IMR-90 (cell line): ENCODE data around the gene SULT1B1. TPM values are rescaled to one million over a fixed set of nuclear protein-coding genes. Genes with fewer than 3 reads are reported as not detected.

Experiments
- ATAC-seq: fragments of 200-7000 bp; cut with Tn5 transposase; 2 replicates; pipeline ENCODE4 v1.9.1; 2020; ENCODE audit warnings: low read depth, mild to moderate bottlenecking, moderate library complexity
- BruUV-seq: library from RNA; stranded (reverse); fragments of 400-500 nt; replicated peaks from 2 replicates; lab custom pipeline; 2021; lab: Mats Ljungman, UMichigan
- CTCF ChIA-PET: fragments of 300-600 bp; formaldehyde crosslinking; extraction: SDS; loops from one replicate; lab custom pipeline; 2021; ENCODE audit warnings: antibody characterized with exemption; lab: Yijun Ruan, JAX
- POLR2A ChIA-PET: fragments of 300-600 bp; sonication (Branson Sonifier 250); formaldehyde crosslinking; loops from one replicate; lab custom pipeline; 2022; ENCODE audit warnings: antibody characterized with exemption; ENCODE audit not compliant: unreplicated experiment; lab: Charles Lee
- DNase-seq: peaks from one replicate; pipeline ENCODE4 v3.0.0; 2013
- H2AFZ ChIP-seq: replicated peaks from 2 replicates; pipeline ENCODE3; 2013; ENCODE audit warnings: low read length, mild to moderate bottlenecking; ENCODE audit not compliant: poor library complexity
- H2AK5ac ChIP-seq: 2 replicates; pipeline ENCODE4 v1.6.1; 2013; ENCODE audit warnings: low read depth, low read length, inconsistent platforms
- H2AK9ac ChIP-seq: replicated peaks from 2 replicates; pipeline ENCODE3; 2013; ENCODE audit warnings: mild to moderate bottlenecking, low read depth, low read length, moderate library complexity; ENCODE audit not compliant: poor library complexity
- H2BK120ac ChIP-seq: 2 replicates; pipeline ENCODE4 v1.6.1; 2013; ENCODE audit warnings: low read depth, low read length, inconsistent platforms
- H2BK15ac ChIP-seq: 3 replicates; pipeline ENCODE4 v1.6.1; 2013; ENCODE audit warnings: low read depth, low read length, inconsistent platforms
- H2BK20ac ChIP-seq: 2 replicates; pipeline ENCODE4 v1.6.1; 2013; ENCODE audit warnings: low read depth, mild to moderate bottlenecking, inconsistent platforms, low read length, moderate library complexity
- H2BK5ac ChIP-seq: 2 replicates; pipeline ENCODE4 v1.6.1; 2013; ENCODE audit warnings: mild to moderate bottlenecking, low read depth, low read length, inconsistent platforms; ENCODE audit not compliant: poor library complexity, severe bottlenecking
- H3K14ac ChIP-seq: replicated peaks from 2 replicates; pipeline ENCODE4 v1.6.1; 2013; ENCODE audit warnings: low read depth, low read length, inconsistent platforms
- H3K18ac ChIP-seq: 2 replicates; pipeline ENCODE4 v1.6.1; 2013; ENCODE audit warnings: low read depth, low read length, control low read depth
- H3K23ac ChIP-seq: 2 replicates; pipeline ENCODE4 v1.6.1; 2013; ENCODE audit warnings: low read depth, low read length, inconsistent platforms
- H3K27ac ChIP-seq: 2 replicates; pipeline ENCODE4 v1.5.1; 2013; ENCODE audit warnings: mild to moderate bottlenecking, control low read depth, low read length; ENCODE audit not compliant: insufficient read depth
- H3K27me3 ChIP-seq: 2 replicates; pipeline ENCODE4 v1.6.1; 2013; ENCODE audit warnings: low read length; ENCODE audit not compliant: control insufficient read depth, insufficient read depth
- H3K36me3 ChIP-seq: 2 replicates; pipeline ENCODE4 v1.6.1; 2013; ENCODE audit warnings: low read length, mixed read lengths; ENCODE audit not compliant: control insufficient read depth, insufficient read depth
- H3K4ac ChIP-seq: 2 replicates; pipeline ENCODE4 v1.6.1; 2013; ENCODE audit warnings: low read depth, low read length, inconsistent platforms
- H3K4me1 ChIP-seq: 2 replicates; pipeline ENCODE4 v1.6.1; 2013; ENCODE audit warnings: low read length, mixed read lengths; ENCODE audit not compliant: control insufficient read depth, insufficient read depth
- H3K4me2 ChIP-seq: 2 replicates; pipeline ENCODE4 v1.6.1; 2013; ENCODE audit warnings: low read depth, mild to moderate bottlenecking, control low read depth, low read length, moderate library complexity
- H3K4me3 ChIP-seq: 2 replicates; pipeline ENCODE4 v1.5.1; 2013; ENCODE audit warnings: low read depth, mild to moderate bottlenecking, control low read depth, low read length, moderate library complexity; ENCODE audit not compliant: insufficient read depth
- H3K56ac ChIP-seq: 2 replicates; pipeline ENCODE4 v1.6.1; 2013; ENCODE audit warnings: low read length, inconsistent platforms; ENCODE audit not compliant: insufficient read depth; ENCODE audit errors: extremely low read depth
- H3K79me1 ChIP-seq, 2 experiments: 2 replicates each; pipeline ENCODE4 v1.6.1; 2013; ENCODE audit warnings: low read length in 2 of 2, inconsistent platforms in 1 of 2, low read depth in 1 of 2
- H3K9ac ChIP-seq: 2 replicates; pipeline ENCODE4 v1.6.1; 2013; ENCODE audit warnings: low read depth, low read length, control low read depth
- H3K9me1 ChIP-seq: 2 replicates; pipeline ENCODE4 v1.6.1; 2013; ENCODE audit warnings: low read length, inconsistent platforms; ENCODE audit not compliant: insufficient read depth
- H3K9me3 ChIP-seq: 2 replicates; pipeline ENCODE4 v1.6.1; 2013; ENCODE audit warnings: low read length; ENCODE audit not compliant: control insufficient read depth, insufficient read depth
- H4K20me1 ChIP-seq: 2 replicates; pipeline ENCODE4 v1.6.1; 2013; ENCODE audit warnings: low read length, inconsistent platforms; ENCODE audit not compliant: insufficient read depth
- H4K5ac ChIP-seq: 2 replicates; pipeline ENCODE4 v1.6.1; 2013; ENCODE audit warnings: mild to moderate bottlenecking, low read depth, low read length, control low read depth
- H4K8ac ChIP-seq, 2 experiments: 2 replicates each; pipeline ENCODE4 v1.6.1; 2013; ENCODE audit warnings: low read depth in 2 of 2, low read length in 2 of 2, control low read depth in 1 of 2, inconsistent platforms in 1 of 2
- H4K91ac ChIP-seq: 2 replicates; pipeline ENCODE4 v1.6.1; 2013; ENCODE audit warnings: low read depth, low read length, inconsistent platforms; ENCODE audit not compliant: insufficient read depth
- FOS ChIP-seq: fragments of 150-350 bp; IDR thresholded peaks from 2 replicates; pipeline ENCODE4 v1.6.1; 2016; ENCODE audit warnings: low read depth, low read length
- MAFK ChIP-seq: IDR thresholded peaks from 2 replicates; pipeline ENCODE4 v1.6.1; 2012; ENCODE audit warnings: low read depth, low read length, improper control_type of control experiment
- RFX5 ChIP-seq: IDR thresholded peaks from 2 replicates; pipeline ENCODE4 v1.8.0; 2012; ENCODE audit warnings: low read depth, mild to moderate bottlenecking, low read length, moderate library complexity
- WGBS, 2 experiments: methylation state at CpG; one replicate each; pipeline versions ENCODE4 v1.1.5 to v1.1.7; 2013; ENCODE audit warnings: missing lambda C conversion rate in 2 of 2; ENCODE audit not compliant: insufficient read length in 1 of 2; ENCODE audit errors: extremely low coverage in 2 of 2; 5-methylcytosine and 5-hydroxymethylcytosine counted together
- dilution Hi-C: fragments of 300-500 bp; cut with HindIII; formaldehyde crosslinking; loops from one replicate; pipeline ENCODE4 v1.14.3; 2018; ENCODE audit warnings: low sequenced_read_pairs; ENCODE audit not compliant: unreplicated experiment
- in situ Hi-C: fragments of 300-500 bp; cut with MboI; formaldehyde crosslinking; loops from 3 replicates; pipeline ENCODE4 v1.14.3; 2019; ENCODE audit warnings: low sequenced_read_pairs, inconsistent platforms, mixed read lengths
- intact Hi-C: fragments of 100-400 bp; cut with micrococcal nuclease; formaldehyde crosslinking; loops from 2 replicates; pipeline ENCODE4 v1.10.0; 2022
- polyA plus RNA-seq, 3 experiments: library from polyadenylated mRNA; depleted of rRNA; stranded (reverse); fragments of >200 nt; gene quantifications; 2 replicates each; pipeline ENCODE4 v1.2.3, GENCODE V29; 2012; ENCODE audit warnings: low replicate concordance in 1 of 3
- total RNA-seq: library from RNA; depleted of rRNA; stranded (reverse); fragments of >200 nt; gene quantifications from 2 replicates; pipeline ENCODE4 v1.2.3, GENCODE V29; 2012

Gene SULT1B1
- total and polyA plus RNA-seq, 2 of the 4 experiments (the other 2 are of a cell fraction): 0.05 to 0.18 TPM

- TF ChIP-seq MAFK (no peak), FOS (no peak), RFX5 (no peak)
- no TSS peak for BruUV-seq
- no peak overlapping the region for H3K18ac ChIP-seq
- H3K27ac ChIP-seq: no peak overlapping the region
- H3K9me3 ChIP-seq: no peaks in the 10 kb centered on the region; the same call in 1 of the 2 replicates
- no peak for DNase-seq
- ATAC-seq: no peak
- H3K36me3 ChIP-seq: no peaks in the 10 kb centered on the region
- in situ Hi-C loops: no loop called here
- H3K23ac ChIP-seq: no peak overlapping the region
- no peak overlapping the region for H3K4me3 ChIP-seq
- no peak overlapping the region for H2AFZ ChIP-seq
- no peak overlapping the region for H3K14ac ChIP-seq
- no peaks in the 10 kb centered on the region for H3K4me1 ChIP-seq
- no peak overlapping the region for H4K91ac ChIP-seq
- POLR2A ChIA-PET: no interaction called here
- WGBS, 2 experiments: no CpG with 5 or more reads among the region's 1 CpG
- no peak overlapping the region for H2BK20ac ChIP-seq
- no peak overlapping the region for H3K9ac ChIP-seq
- no peak overlapping the region for H2AK9ac ChIP-seq
- H3K56ac ChIP-seq: no peak overlapping the region
- H2BK15ac ChIP-seq: no peak overlapping the region
- no peaks in the 10 kb centered on the region; the same call in 1 of the 2 replicates for H4K20me1 ChIP-seq
- H3K4me2 ChIP-seq: no peak overlapping the region
- H3K27me3 ChIP-seq: no peaks in the 10 kb centered on the region
- no peak overlapping the region for H2BK120ac ChIP-seq
- CTCF ChIA-PET: no interaction called here
- no peak overlapping the region for H3K4ac ChIP-seq
- H3K9me1 ChIP-seq: no peaks in the 10 kb centered on the region
- H2BK5ac ChIP-seq: no peak overlapping the region
- H4K5ac ChIP-seq: no peak overlapping the region
- intact Hi-C loops: no loop called here
- H2AK5ac ChIP-seq: no peak overlapping the region
- dilution Hi-C loops: no loop called here
- no peaks in the 10 kb centered on the region for H3K79me1 ChIP-seq
- H4K8ac ChIP-seq: no peak overlapping the region
These were observed 21.5 kb downstream of the SULT1B1 start for GRCh38 chr4:69738872-69739271.
